Right renal pelvis (tissue), 4 donors: ENCODE measurements around the gene RGS12. TPM values are rescaled to one million over a fixed set of nuclear protein-coding genes. Genes with fewer than 3 reads are reported as not detected.

Experiments
- DNase-seq, 4 donors: peaks; one replicate each; pipeline ENCODE4 v3.0.0-alpha.2; 2013; ENCODE audit warnings: low read depth in 4 of 4, low spot score in 3 of 4, missing footprints in 1 of 4
- polyA plus RNA-seq, 4 donors: library from polyadenylated mRNA; unstranded; fragments of 120-200 nt; gene quantifications; one replicate each; pipeline ENCODE4 v1.2.1, GENCODE V29; 2013; ENCODE audit not compliant: insufficient read length in 4 of 4

The RGS12 gene
- polyA plus RNA-seq, 4 donors: 36.3 to 49.6 (median 42.8) TPM

- no peak for DNase-seq
Measured at GRCh38 chr4:3321295-3321889, 28.6 kb downstream of the RGS12 start.

GRCh38 chr4:3322059-3322550, 29.3 kb downstream of the RGS12 start:
- no peak for DNase-seq

GRCh38 chr4:3323071-3323481, 30.3 kb downstream of the RGS12 start:
- DNase-seq: no peak

GRCh38 chr4:3324093-3324815, 31.4 kb downstream of the RGS12 start:
- no peak for DNase-seq

- no peak for DNase-seq
Measured at GRCh38 chr4:3328814-3329663, 36.2 kb downstream of the RGS12 start.

DNA sequence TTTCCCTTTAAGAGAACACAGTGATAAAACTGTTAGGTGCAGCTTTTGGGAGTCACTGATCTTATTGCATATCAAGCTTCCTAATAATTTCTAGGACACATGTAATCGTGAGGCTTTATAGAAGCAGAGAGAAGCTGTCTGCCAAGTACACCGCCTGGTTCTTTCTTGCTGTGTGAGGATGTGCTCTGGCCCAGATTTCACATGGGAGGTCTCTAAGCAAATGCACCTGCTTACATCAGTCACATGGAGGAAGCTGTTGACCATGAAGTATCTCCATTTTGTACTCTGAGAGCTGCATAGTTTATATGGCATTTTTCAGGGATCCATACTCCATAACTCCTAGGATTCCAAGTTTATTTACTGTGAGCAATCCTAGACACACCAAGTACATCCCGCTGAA, 37.1 kb downstream of the RGS12 start:
- DNase-seq: no peak

DNA sequence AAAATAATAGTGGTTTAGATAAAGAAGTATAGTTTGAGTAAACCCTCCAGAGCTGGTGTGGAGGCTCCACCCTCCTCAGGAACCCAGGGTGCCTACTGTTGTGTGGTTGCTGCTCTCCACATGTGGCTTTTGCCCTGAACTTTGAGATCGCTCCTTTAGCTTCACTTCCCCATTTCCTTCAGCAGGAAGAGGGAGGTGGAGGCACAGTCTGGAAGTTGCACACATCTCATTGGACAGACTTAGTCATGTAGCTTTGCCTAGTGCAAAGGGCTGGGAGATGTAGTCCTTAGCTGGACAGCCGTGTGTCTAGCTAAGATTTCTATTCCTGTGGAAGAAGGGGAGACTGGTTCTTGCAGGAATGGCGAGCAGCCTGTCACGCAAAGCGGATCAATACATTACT, 37.9 kb downstream of the RGS12 start:
- DNase-seq: no peak

- no peak for DNase-seq
Measured at GRCh38 chr4:3331511-3332394, 38.9 kb downstream of the RGS12 start.

DNA sequence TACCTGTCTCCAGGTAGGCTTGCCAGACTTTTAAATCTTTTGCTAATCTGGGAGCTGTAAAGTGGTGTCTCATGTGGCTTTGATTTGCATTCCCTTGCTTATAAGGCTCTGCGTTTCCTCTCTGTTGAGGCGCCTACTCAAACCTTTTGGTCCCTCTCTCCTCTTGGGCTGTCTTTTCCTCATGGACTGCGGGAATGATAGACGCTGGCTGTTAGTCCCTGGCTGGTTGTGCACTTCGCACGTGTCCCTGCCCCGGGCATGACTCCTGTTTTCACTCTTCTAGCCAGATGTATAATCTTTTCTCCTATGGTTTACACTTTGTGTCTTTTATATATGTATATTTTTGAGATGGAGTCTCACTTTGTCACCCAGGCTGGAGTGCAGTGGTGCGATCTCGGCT, 39.7 kb downstream of the RGS12 start:
- DNase-seq: no peak

DNA sequence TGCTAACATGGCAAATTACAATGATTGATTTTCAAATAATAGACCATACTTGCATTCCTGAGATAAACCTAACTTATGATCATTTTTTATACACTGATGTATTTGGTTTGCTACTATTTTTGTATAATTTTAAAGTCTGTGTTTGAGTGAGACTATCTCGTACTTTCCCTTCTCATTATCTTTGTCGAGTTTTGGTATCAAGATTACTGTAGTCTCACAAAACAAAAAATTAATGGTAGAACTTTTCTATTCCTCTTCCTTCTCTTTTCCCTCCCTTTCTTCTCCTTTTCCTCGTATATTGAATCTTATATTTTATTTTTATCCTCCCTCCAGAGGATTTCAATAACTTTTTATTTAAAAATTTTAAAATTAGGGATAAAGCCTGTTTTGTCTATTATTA, 41.5 kb downstream of the RGS12 start:
- no peak for DNase-seq

DNA sequence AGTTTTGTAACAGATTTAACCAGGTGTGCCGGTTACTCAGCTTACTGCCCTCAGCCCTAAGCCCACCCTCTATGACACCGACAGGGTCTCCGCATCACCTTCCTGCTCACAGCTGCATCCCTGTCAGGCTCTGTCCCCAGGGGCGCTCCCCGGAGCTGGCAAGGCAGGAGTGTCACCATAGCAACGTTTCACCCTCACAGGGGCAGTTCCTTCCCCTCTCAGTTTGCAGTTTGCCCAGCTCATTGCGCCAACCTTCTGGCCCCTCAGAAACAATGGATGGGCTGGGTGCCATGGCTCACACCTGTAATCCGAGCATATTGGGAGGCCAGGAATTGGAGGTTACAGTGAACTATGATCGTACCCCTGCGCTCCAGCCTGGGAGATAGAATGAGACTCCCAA, 42.6 kb downstream of the RGS12 start:
- no peak for DNase-seq

DNA sequence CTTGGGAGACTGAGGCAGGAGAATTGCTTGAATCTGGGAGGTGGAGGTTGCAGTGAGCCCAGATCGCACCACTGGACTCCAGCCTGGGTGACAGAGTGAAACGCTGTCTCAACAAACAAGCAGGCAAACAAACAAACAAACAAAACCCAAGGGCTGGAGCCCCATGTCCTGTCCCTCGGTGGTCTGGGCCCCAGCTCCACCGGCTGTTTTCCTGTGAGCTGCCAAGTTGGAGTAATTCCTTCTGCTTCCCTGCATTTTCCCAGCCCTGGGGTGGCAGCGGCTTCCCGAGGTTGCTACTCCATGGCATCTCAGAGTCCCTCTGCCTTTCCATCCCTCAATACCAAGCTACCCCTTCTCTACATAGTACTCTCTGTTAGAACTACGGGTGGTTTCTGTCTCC, 43.2 kb downstream of the RGS12 start:
- DNase-seq: no peak

DNA sequence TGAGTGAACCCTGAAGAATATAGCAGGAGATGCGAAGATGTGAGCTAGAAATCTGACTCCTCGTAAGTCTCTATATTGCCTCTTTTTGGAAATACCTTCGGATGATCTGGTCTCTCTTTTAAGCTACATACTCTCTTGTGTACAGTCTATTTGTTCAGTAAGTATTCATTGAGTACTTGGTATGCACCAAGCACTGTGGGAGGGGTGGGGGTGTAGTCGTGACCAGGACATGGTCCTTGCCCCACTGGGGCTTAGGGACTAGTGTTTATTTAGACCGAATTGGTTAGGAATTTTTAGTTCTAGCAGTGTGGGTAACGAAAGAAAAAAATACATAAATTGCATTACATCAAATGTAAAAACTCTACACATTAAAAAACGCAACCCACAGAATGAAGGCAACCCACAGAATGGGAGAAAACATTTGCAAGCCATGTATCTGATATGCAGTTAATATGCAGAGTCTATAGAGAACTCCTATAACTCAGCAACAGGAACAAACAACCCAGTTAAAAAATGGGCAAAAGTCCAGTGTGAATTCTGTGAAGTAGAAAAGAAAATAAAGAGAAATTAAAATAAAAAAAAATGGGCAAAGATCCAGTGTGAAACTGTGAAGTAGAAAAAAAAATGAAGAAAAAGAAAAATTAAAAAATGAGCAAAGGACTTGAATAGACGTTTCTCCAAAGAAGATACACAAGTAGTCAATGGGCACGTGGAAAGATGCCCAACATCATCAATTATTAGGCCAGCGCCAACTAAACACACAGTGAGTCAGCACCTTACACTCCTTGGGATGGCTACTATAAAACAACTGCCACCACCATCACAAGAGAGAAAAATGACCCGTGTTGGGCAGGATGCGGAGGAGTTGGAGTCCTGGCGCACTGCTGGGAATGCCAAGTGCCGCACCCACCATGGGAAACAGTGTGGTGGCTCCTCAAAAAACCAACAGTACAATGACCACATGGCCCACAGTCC, 43.8 kb downstream of the RGS12 start:
- no peak for DNase-seq

DNA sequence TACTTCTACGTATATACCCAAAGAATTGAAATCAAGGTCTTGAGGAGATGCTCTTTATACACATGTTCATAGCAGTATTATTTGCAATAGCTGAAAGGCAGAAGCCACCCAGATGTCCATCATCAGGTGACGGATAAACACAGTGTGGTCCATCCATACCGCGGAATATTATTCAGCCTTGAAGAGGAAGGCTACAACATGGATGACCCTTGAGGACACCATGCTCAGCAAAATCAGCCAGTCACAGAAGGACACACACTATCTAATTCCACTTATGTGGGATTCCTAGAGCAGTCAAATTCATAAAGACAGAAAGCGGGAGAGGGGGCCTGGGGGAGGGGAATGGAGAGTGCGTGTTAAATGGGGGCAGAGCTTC, 44.5 kb downstream of the RGS12 start:
- no peak for DNase-seq

DNA sequence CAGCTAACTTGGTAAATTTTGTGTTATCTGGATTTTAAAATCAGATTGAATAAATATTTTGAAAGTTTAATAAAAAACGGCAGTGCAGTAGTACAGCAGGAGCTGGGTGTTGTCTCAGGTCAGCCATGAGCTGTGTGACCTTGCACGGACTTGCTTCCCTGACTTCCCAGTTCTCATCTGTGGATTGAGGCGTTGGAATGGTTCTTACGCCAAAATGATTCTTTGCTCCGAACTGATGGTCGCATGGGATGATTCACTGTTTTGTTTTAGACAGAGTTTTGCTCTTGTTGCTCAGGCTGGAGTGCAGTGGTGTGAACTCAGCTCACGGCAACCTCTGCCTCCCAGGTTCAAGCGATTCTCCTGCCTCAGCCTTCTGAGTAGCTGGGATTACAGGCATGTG, 45.0 kb downstream of the RGS12 start:
- DNase-seq: no peak

- no peak for DNase-seq
Measured at GRCh38 chr4:3338321-3338838, 45.6 kb downstream of the RGS12 start.

- no peak for DNase-seq
Measured at GRCh38 chr4:3338976-3339531, 46.2 kb downstream of the RGS12 start.

- no peak for DNase-seq
Measured at GRCh38 chr4:3339577-3339976, 46.8 kb downstream of the RGS12 start.
